ENCODE data around the gene UBL7.

DNA sequence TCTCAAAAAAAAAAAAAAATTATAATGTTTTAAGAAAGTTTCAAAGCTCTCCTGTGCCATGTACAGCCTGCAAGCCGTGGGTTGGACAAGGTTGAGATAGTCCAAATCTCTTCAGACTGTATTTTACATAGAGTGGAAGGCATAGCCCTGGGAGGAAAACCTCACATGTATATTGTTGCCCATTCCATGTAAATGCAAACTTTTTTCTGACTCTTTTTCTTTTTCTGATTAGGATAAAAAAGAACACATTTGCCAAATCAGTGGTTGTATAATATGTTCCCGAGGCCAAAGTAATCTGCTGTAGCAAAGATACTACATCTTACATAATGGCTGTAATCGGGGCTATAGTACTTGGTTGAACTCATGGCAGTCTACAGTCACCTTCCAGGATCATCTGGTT, 35.7 kb upstream of the UBL7 start:
- TF ChIP-seq, protein P1, sequence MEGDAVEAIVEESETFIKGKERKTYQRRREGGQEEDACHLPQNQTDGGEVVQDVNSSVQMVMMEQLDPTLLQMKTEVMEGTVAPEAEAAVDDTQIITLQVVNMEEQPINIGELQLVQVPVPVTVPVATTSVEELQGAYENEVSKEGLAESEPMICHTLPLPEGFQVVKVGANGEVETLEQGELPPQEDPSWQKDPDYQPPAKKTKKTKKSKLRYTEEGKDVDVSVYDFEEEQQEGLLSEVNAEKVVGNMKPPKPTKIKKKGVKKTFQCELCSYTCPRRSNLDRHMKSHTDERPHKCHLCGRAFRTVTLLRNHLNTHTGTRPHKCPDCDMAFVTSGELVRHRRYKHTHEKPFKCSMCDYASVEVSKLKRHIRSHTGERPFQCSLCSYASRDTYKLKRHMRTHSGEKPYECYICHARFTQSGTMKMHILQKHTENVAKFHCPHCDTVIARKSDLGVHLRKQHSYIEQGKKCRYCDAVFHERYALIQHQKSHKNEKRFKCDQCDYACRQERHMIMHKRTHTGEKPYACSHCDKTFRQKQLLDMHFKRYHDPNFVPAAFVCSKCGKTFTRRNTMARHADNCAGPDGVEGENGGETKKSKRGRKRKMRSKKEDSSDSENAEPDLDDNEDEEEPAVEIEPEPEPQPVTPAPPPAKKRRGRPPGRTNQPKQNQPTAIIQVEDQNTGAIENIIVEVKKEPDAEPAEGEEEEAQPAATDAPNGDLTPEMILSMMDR (IDR thresholded peaks at IDR 0.05) = no peak
- TF ChIP-seq POLR2A (IDR thresholded peaks at IDR 0.05) = no peak
